Effector memory CD4-positive, alpha-beta T cell (primary cell): ENCODE data around the gene INSL3.

Experiments
- DNase-seq, 3 donors: peaks; one replicate each; pipeline ENCODE4 v3.0.0-alpha.2; 2020
- H3K27ac ChIP-seq: 2 replicates; pipeline ENCODE4 v1.7.0; 2013; ENCODE audit warnings: mild to moderate bottlenecking, low read length, moderate library complexity; ENCODE audit not compliant: insufficient read depth, poor library complexity, severe bottlenecking
- H3K27me3 ChIP-seq: replicated peaks from 2 replicates; pipeline ENCODE4 v1.7.0; 2013; ENCODE audit warnings: mild to moderate bottlenecking, low read length; ENCODE audit not compliant: insufficient read depth, control insufficient read depth, poor library complexity, severe bottlenecking
- H3K36me3 ChIP-seq: 2 replicates; pipeline ENCODE4 v1.7.0; 2013; ENCODE audit warnings: mild to moderate bottlenecking, low read length, moderate library complexity; ENCODE audit not compliant: control insufficient read depth, insufficient read depth
- H3K4me1 ChIP-seq: 2 replicates; pipeline ENCODE4 v1.7.0; 2013; ENCODE audit warnings: low read length, mild to moderate bottlenecking; ENCODE audit not compliant: control insufficient read depth, insufficient read depth, poor library complexity, severe bottlenecking
- H3K4me3 ChIP-seq: 2 replicates; pipeline ENCODE4 v1.7.0; 2013; ENCODE audit warnings: low read length, low read depth, mild to moderate bottlenecking; ENCODE audit not compliant: insufficient read depth, poor library complexity, severe bottlenecking
- H3K9me3 ChIP-seq: 2 replicates; pipeline ENCODE4 v1.7.0; 2013; ENCODE audit warnings: mild to moderate bottlenecking, low read length, moderate library complexity; ENCODE audit not compliant: control insufficient read depth
- total RNA-seq, 3 donors: gene quantifications; one replicate each; lab custom pipeline; 2026; lab: John Stamatoyannopoulos, UW

INSL3 gene, protein sequence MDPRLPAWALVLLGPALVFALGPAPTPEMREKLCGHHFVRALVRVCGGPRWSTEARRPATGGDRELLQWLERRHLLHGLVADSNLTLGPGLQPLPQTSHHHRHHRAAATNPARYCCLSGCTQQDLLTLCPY
- 1.8 to 2.3 (median 1.9) reads per million in 3 donors for total RNA-seq

DNA sequence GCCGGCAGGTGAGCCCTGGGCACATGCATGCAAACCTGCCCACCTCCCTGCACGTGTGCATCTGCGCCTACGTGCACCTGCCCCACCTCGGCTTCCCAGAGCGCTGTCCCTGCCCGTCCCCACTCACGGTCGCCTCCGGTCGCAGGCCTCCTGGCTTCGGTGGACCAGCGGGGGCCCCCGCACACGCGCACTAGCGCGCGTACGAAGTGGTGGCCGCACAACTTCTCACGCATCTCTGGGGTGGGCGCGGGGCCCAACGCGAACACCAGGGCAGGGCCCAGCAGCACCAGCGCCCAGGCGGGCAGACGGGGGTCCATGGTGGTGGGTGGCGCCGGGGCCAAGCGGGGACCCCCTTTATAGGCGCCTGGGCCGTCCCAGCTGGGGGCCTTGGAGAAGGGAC, at the start of gene INSL3:
TSS of gene INSL3 (minus strand) at position 330 of the 400 bp plus-strand sequence. CDS start at position 317, 13 bp downstream.
- DNase-seq = no peak
- Histone ChIP-seq H3K4me1 (no peaks in the 10 kb centered on the region), H3K36me3 (peaks cover 5% of the 10 kb centered on the region), H3K4me3 (no peak within 1 kb of the TSS), H3K27me3 (no peaks in the 10 kb centered on the region), H3K9me3 (no peaks in the 10 kb centered on the region), H3K27ac (no peak within 1 kb of the TSS)

DNA sequence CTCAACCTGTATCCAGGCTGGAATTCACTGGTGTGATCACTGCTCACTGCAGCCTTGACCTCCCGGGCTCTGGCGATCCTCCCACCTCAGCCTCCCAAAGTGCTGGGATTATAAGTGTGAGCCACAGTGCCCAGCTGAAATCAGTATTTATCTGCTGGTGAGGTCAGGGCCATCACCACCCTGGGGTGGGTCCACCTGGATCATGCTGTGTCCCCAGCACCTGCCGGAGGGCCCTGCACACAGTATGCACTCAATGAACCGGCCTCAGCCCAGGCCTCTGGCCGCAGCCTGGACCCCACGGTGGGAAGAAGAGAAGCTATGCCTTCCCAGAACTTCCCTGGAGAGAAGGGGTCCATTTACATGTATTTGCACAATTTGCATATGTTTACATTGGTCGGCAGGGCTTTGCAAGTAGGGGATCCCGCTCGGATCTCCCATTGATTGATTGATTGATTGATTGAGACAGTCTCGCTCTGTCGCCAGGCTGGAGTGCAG, 47.8 kb upstream of the INSL3 start:
- no peaks in the 10 kb centered on the region for H3K9me3 ChIP-seq
- no peak overlapping the region for H3K4me3 ChIP-seq
- H3K4me1 ChIP-seq = peaks cover 22% of the 10 kb centered on the region
- DNase-seq = no peak
- H3K36me3 ChIP-seq = peaks cover 7% of the 10 kb centered on the region
- no peaks in the 10 kb centered on the region for H3K27me3 ChIP-seq
- no peak overlapping the region for H3K27ac ChIP-seq

DNA sequence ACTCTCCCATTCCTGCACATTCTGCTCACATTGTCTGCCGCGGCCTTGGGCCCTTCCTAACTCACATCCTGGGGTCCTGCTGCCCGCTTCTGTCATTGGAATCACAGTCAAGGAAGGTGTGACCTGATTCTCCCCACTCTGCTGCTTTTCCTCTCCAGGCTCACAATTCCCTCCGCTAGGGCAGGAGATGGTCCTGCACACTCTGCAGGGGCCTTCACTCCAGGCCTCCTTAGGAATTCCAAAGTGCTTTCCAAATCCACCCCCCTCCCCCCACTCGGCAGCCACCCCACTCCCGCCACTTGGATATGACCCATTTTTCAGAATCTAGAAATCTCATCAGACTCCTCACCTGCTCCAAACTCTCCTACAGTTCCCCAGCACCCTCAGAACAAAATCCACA, 47.4 kb upstream of the INSL3 start:
- Histone ChIP-seq H3K4me3 (no peak overlapping the region), H3K27me3 (no peaks in the 10 kb centered on the region), H3K27ac (no peak overlapping the region), H3K9me3 (no peaks in the 10 kb centered on the region), H3K36me3 (peaks cover 12% of the 10 kb centered on the region), H3K4me1 (peaks cover 18% of the 10 kb centered on the region)
- DNase-seq = no peak

DNA sequence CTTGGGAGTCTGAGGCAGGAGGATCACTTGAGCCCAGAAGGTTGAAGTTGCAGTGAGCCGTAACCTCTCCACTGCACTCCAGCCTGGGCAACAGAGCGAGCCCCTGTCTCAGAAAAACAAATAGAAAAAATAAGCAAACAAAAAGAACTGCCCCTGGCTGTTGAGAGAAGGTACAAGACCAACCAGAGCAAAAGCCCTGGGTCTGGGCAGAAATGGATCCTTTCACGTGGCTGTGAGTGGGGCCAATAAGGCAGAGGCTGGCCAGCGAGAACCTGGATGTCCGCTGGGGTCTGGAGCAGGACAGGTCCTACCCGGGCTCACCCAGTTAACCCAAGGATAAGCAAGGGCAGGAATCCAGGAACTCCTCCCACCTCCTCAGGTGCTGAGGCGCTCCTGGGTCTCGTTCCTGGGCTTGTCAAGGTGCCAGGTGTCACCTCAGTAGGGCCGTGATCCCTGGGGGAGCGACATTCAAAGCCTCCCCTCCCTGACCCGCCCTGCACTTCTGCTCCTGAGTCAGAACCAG, 45.7 kb upstream of the INSL3 start:
- H3K9me3 ChIP-seq = no peaks in the 10 kb centered on the region
- H3K4me3 ChIP-seq = no peak overlapping the region
- H3K27me3 ChIP-seq = no peaks in the 10 kb centered on the region
- DNase-seq = no peak
- no peak overlapping the region for H3K27ac ChIP-seq
- peaks cover 7% of the 10 kb centered on the region for H3K4me1 ChIP-seq
- H3K36me3 ChIP-seq = peaks cover 28% of the 10 kb centered on the region

DNA sequence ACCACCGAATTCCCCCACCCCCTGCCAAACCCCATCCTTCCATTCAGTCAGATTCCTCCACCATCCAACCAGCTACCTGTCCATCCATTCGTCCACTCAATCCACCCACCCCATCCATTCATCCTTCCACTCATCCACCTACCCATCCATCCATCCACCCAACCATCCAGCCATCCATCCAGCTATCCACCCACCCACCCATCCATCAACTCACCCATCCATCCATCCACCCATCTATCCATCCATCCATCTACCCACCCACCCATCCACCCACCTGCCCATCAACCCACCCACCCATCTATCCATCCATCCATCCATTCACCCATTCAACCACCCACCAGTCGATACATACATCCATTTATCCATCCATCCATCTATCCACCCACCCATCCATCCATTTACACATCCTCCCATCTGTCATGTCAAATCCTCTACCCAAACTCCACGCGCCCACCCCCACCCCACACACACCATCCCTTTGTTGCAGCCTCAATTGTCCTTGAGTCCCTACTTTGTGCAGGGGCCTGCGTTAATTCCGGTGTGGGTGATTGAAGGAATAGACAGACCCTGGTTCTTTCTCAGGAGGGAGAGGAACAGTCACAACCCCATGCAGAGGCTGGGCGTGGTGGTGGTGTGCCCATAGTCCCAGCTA, 45.1 kb upstream of the INSL3 start:
- DNase-seq = no peak
- H3K27me3 ChIP-seq = no peaks in the 10 kb centered on the region
- H3K4me3 ChIP-seq = no peak overlapping the region
- H3K27ac ChIP-seq = no peak overlapping the region
- peaks cover 34% of the 10 kb centered on the region for H3K36me3 ChIP-seq
- no peaks in the 10 kb centered on the region for H3K9me3 ChIP-seq
- H3K4me1 ChIP-seq = peaks cover 3% of the 10 kb centered on the region

DNA sequence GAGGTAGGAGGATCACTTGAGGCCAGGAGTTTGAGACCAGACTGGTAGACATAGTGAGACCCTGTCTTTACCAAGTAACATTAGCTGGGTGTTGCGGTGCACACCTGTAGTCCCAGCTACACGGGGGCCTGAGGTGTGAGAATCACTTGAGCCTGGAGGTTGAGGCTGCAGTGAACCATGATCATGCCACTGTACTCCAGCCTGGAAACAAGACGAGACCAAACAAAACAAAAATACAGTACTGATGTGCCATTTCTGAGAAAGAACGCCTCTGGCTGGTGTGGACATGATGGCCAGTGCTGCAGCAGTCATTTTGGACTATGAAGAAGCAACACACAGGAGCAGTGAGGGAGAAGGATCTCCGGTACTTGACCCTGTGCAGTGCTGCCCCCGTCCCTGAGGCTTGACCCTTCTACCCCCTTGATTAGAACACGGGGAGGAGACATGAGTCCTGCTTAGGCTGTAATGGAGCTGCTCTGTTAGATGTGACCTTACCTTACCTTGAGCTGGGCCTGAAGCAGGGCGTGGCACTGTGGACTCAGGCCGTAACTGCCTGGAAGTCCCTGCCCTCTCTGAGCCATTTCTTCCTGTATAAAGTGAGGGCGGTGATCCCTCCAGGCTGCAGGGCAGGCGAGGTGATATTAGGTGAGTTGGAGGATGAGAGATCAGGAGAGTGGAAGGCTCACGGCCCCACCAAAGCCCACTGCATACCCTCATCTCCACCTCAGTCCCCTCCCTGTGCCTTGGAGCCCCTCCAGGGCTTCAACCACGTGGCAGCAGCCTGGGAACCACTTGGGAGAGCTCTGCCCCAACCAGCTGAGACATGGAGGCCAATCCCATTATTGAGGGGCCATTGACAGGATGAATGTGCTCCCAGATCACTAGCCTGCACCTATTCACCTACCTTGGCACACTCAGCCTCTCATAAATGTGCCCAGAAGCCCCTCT, 44.3 kb upstream of the INSL3 start:
- Histone ChIP-seq H3K36me3 (peaks cover 36% of the 10 kb centered on the region), H3K27ac (no peak overlapping the region)
- DNase-seq = no peak

DNA sequence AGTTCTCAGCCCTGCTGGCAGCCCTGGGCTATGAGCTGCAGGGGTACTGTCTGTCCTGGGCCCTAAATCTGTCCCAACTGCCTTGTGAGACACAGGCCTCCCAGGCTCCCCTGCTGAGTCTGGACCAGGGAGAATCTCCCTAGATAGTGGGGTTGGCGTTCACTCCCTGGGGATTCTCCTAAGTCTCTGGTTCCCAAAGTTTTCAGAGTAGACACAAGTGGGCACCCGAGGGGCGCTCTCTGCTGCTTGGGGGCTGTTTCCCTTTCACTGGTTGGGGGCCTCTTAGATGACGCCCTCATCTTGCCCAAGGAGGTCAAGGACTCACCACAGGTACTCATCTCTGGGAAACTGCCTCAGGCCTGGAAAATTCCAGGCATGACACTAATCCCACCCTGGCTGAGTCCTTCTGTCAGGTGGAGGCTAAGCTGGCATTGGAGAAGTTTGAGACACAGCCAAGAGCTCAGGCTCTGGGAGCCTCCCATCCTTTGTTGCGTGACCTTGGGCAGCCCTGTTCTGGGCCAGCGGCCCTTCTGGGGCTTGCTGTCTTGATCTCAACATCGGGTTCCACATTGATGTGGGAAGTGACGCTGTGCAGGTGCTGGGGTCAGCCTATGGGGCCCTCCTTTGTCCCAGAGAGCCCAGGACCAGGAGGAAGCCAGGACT, 42.3 kb upstream of the INSL3 start:
- H3K36me3 ChIP-seq = peaks cover 36% of the 10 kb centered on the region

More for the DNA sequence above, 44.3 kb upstream of the INSL3 start:
- Histone ChIP-seq H3K9me3 (no peaks in the 10 kb centered on the region), H3K4me1 (peaks cover 8% of the 10 kb centered on the region), H3K27me3 (no peaks in the 10 kb centered on the region), H3K4me3 (no peak overlapping the region)

DNA sequence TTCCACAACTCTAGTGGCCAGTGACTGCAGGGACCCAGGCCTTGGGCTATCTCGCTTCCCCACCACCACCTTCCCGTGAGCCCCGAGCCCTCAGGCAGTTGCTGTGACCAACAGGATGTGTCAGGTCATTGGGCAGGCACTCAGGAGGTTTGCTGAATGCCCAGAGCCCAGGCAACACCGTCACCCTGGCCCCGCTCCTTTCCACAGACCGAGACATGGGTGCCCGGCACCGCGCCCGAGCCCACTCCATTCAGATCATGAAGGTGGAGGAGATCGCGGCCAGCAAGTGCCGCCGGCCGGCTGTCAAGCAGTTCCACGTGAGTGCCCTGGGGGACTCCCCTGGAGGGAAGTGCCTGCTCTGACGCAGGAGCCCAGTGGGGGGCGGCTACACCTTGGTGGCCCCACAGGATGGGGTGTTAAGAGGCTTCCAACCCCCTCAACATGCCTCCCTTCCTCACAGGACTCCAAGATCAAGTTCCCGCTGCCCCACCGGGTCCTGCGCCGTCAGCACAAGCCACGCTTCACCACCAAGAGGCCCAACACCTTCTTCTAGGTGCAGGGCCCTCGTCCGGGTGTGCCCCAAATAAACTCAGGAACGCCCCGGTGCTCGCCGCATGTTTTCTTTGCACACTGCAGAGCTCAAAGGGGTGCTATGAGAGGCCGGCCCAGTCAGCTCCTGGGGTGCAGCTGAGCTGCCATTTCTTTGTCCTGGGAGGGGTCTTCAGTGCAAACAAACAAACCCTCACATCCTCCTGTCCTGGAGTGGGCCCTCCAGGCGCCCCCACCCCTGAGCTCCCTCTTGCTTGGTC, 41.6 kb upstream of the INSL3 start:
- Histone ChIP-seq H3K27me3 (no peaks in the 10 kb centered on the region), H3K4me1 (peaks cover 12% of the 10 kb centered on the region), H3K36me3 (peaks cover 36% of the 10 kb centered on the region), H3K9me3 (no peaks in the 10 kb centered on the region), H3K4me3 (no peak overlapping the region), H3K27ac (no peak overlapping the region)
- DNase-seq = no peak

More for the DNA sequence above, 42.3 kb upstream of the INSL3 start:
- Histone ChIP-seq H3K27ac (no peak overlapping the region), H3K27me3 (no peaks in the 10 kb centered on the region), H3K9me3 (no peaks in the 10 kb centered on the region), H3K4me3 (no peak overlapping the region), H3K4me1 (peaks cover 12% of the 10 kb centered on the region)
- DNase-seq = no peak
